Measurements from ENCODE around the gene PDCD7. TPM values are rescaled to one million over a fixed set of nuclear protein-coding genes. Genes with fewer than 3 reads are reported as not detected.
A peak's percentile ranks its signal among the peaks of the same experiment; 100 is the strongest.

The PDCD7 gene
- total and polyA plus RNA-seq, 2 of the 13 experiments (the other 11 are each of a cell fraction or from before 2014, with no cell fraction given), result 10.1 to 14.7 TPM

DNA sequence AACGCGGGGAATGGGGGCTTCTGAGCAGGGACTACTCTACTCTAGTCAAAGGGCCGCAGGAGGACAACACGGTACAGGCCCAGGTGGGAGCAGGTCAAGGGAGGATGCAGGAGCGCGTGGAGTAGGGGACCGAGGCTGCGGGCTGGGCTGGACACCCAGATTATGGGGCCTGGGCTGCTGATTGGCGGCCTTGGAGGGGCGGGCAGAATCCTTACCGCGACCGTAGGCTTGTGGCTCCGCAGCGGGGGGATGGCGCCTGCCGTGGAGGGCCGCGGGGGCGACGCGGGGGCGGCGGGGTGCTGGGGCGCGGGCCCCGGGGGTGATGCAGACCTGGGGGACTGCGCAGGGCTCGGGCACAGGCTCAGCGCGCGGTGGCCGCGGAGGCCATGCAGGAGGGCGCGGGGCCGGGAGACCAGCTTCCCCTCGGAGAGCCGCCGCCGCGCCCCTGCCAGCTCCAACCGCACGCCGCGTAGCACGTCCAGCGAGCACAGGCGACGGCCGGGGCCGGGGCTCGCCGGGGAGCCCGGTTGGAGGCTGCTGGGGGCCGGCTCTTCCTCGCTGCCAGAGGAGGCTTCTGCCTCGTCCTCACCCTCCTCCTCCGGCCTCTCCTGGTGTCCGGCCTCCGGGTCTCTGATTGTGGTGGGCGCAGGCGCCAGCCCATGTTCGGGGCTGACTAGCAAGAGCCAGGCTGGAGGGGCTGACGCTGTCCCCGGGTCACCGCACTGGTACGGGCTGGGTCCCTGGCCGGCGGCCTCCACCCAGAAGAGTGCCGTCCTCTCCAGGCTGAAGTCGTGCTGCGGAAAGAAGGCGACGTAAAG, 31.5 kb downstream of the PDCD7 start:
- no peak overlapping the region for H3K9ac ChIP-seq (ENCODE audit: insufficient read depth, low read depth, low read length)
- no peaks in the 10 kb centered on the region for H3K9me3 ChIP-seq (ENCODE audit: low read length)
- no peak overlapping the region for H2AFZ ChIP-seq (ENCODE audit: low read length)
- ChIA-PET CTCF (ENCODE audit: low intra/inter-chr PET ratio, low total read pairs) (interaction anchor here (1.2 to 3.4 kb wide), 4 partner anchors 16 to 69 kb away, joined by 3 to 56 read pairs (median 20); no protein-coding TSS in a partner anchor), POLR2A (interaction anchor here (1.0 to 1.4 kb wide), 3 partner anchors 46 to 68 kb away, joined by 3 to 4 read pairs (median 3); no protein-coding TSS in a partner anchor)
- BruUV-seq (replicated peaks), result no TSS peak
- H3K36me3 ChIP-seq (replicated peaks in 1 of 2; ENCODE audit: control insufficient read depth in 1 of 2, insufficient read depth in 2 of 2, low read length in 2 of 2), result peaks cover 6 to 18% of the 10 kb centered on the region in 2 experiments; a peak in 4 of 5 replicates
- H3K4me2 ChIP-seq (ENCODE audit: low read depth, low read length), result no peak overlapping the region
- no peak overlapping the region for H3K27ac ChIP-seq (ENCODE audit: extremely low read length, insufficient read depth, low read length)
- no peaks in the 10 kb centered on the region for H4K20me1 ChIP-seq (ENCODE audit: insufficient read depth, low read length)
- TF ChIP-seq HNRNPUL1 (IDR thresholded peaks at IDR 0.05; ENCODE audit: low read depth, low read length) (no peak), ZNF138 (CRISPR knock-in tag; IDR thresholded peaks at IDR 0.05; ENCODE audit: low read depth) (no peak), CAMTA2 (CRISPR knock-in tag; IDR thresholded peaks at IDR 0.05; ENCODE audit: borderline replicate concordance) (no peak), ZNF841 (CRISPR knock-in tag; IDR thresholded peaks at IDR 0.05; ENCODE audit: borderline replicate concordance) (no peak), GFI1 (CRISPR knock-in tag; IDR thresholded peaks at IDR 0.05; ENCODE audit: borderline replicate concordance) (peak; percentile 39; the same call in 1 of the 2 replicates)
- intact Hi-C loops (cut with micrococcal nuclease; ENCODE audit: unreplicated experiment), result loop anchor here (1.0 kb wide), 2 partner anchors 48 to 69 kb away; no protein-coding TSS in a partner anchor
- H3K4me1 ChIP-seq (ENCODE audit: insufficient read depth, low read length), result no peaks in the 10 kb centered on the region
- ATAC-seq (peak; percentile 33; the same call in 2 of the 3 replicates), FAIRE-seq (no peak), DNase-seq (ENCODE audit: low spot score) (no peak)
- in situ Hi-C loops (cut with HindIII; ENCODE audit: extremely low pct_ligation_motif_present, low pct_unique_long_range_greater_than_20kb), result no loop called here
- H3K4me3 ChIP-seq (replicated peaks in 1 of 3; ENCODE audit: insufficient read depth in 1 of 3, low read depth in 2 of 3, low read length in 3 of 3), result no peak overlapping the region
- H3K79me2 ChIP-seq (ENCODE audit: insufficient read depth, low read length), result no peaks in the 10 kb centered on the region
- WGBS (ENCODE audit: low lambda C conversion rate), result 93% methylated on average over 53 of the region's 75 CpGs
- no peaks in the 10 kb centered on the region for H3K27me3 ChIP-seq (ENCODE audit: control insufficient read depth in 1 of 2, insufficient read depth in 2 of 2, low read length in 2 of 2)

DNA sequence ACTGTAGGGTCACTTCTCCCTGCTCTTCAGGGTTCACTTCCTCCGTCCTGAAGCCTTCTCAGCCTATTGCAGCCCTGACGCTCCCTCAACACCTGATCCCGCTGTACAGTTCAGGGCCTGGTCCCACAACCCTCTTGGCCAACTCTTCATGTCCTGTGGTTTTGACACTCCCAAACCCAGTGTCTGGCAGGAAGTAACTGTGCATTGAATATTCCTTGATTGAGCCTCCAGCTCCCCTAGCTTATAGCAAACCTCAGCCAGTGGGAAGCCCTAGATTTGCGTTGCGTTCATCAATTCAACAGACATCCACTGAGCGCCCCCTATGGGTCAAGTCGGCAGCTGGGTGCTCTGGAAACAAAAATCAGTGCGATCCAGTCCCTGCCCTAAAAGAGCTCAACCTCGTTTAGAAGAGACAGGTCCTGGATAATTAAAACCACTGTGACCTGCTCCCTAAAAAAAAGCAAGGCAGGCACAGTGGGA, 32.2 kb downstream of the PDCD7 start:
- ChIA-PET POLR2A (interaction anchor here (1.0 to 1.4 kb wide), 3 partner anchors 45 to 68 kb away, joined by 3 to 4 read pairs (median 3); no protein-coding TSS in a partner anchor), CTCF (ENCODE audit: low intra/inter-chr PET ratio, low total read pairs) (interaction anchor here (1.2 to 3.4 kb wide), 4 partner anchors 15 to 68 kb away, joined by 3 to 56 read pairs (median 20); no protein-coding TSS in a partner anchor)
- Histone ChIP-seq H3K79me2 (ENCODE audit: insufficient read depth, low read length) (no peaks in the 10 kb centered on the region), H3K9me3 (ENCODE audit: low read length) (no peaks in the 10 kb centered on the region), H3K27me3 (ENCODE audit: control insufficient read depth in 1 of 2, insufficient read depth in 2 of 2, low read length in 2 of 2) (no peaks in the 10 kb centered on the region), H3K36me3 (replicated peaks in 1 of 2; ENCODE audit: control insufficient read depth in 1 of 2, insufficient read depth in 2 of 2, low read length in 2 of 2) (peaks cover 6 to 18% of the 10 kb centered on the region in 2 experiments; a peak in 4 of 5 replicates), H3K4me3 (replicated peaks in 1 of 3; ENCODE audit: insufficient read depth in 1 of 3, low read depth in 2 of 3, low read length in 3 of 3) (no peak overlapping the region), H3K9ac (ENCODE audit: insufficient read depth, low read depth, low read length) (no peak overlapping the region), H4K20me1 (ENCODE audit: insufficient read depth, low read length) (no peaks in the 10 kb centered on the region), H3K27ac (ENCODE audit: extremely low read length, insufficient read depth, low read length) (no peak overlapping the region), H2AFZ (ENCODE audit: low read length) (no peak overlapping the region), H3K4me1 (ENCODE audit: insufficient read depth, low read length) (no peaks in the 10 kb centered on the region), H3K4me2 (ENCODE audit: low read depth, low read length) (no peak overlapping the region)
- in situ Hi-C loops (cut with HindIII; ENCODE audit: extremely low pct_ligation_motif_present, low pct_unique_long_range_greater_than_20kb) (no loop called here), intact Hi-C loops (cut with micrococcal nuclease; ENCODE audit: unreplicated experiment) (loop anchor here (1.0 kb wide), 2 partner anchors 47 to 68 kb away; no protein-coding TSS in a partner anchor)
- WGBS (ENCODE audit: low lambda C conversion rate), result 48% methylated on average over 9 of the region's 9 CpGs
- no TSS peak for BruUV-seq (replicated peaks)
- DNase-seq (ENCODE audit: low spot score) (peak; percentile 50), FAIRE-seq (peak; percentile 83), ATAC-seq (peak; percentile 76)
- TF ChIP-seq RAD21 (CRISPR knock-in tag; IDR thresholded peaks at IDR 0.05) (peak; percentile 88), FOSL2 (CRISPR knock-in tag; IDR thresholded peaks at IDR 0.05) (peak; percentile 12; the same call in 1 of the 2 replicates), CTCF (CRISPR knock-in tag; IDR thresholded peaks at IDR 0.05) (peak; percentile 88)
- TF ChIP-seq, protein P1, sequence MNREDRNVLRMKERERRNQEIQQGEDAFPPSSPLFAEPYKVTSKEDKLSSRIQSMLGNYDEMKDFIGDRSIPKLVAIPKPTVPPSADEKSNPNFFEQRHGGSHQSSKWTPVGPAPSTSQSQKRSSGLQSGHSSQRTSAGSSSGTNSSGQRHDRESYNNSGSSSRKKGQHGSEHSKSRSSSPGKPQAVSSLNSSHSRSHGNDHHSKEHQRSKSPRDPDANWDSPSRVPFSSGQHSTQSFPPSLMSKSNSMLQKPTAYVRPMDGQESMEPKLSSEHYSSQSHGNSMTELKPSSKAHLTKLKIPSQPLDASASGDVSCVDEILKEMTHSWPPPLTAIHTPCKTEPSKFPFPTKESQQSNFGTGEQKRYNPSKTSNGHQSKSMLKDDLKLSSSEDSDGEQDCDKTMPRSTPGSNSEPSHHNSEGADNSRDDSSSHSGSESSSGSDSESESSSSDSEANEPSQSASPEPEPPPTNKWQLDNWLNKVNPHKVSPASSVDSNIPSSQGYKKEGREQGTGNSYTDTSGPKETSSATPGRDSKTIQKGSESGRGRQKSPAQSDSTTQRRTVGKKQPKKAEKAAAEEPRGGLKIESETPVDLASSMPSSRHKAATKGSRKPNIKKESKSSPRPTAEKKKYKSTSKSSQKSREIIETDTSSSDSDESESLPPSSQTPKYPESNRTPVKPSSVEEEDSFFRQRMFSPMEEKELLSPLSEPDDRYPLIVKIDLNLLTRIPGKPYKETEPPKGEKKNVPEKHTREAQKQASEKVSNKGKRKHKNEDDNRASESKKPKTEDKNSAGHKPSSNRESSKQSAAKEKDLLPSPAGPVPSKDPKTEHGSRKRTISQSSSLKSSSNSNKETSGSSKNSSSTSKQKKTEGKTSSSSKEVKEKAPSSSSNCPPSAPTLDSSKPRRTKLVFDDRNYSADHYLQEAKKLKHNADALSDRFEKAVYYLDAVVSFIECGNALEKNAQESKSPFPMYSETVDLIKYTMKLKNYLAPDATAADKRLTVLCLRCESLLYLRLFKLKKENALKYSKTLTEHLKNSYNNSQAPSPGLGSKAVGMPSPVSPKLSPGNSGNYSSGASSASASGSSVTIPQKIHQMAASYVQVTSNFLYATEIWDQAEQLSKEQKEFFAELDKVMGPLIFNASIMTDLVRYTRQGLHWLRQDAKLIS (CRISPR knock-in tag; IDR thresholded peaks at IDR 0.05), result no peak

Measured in HepG2 (cell line).